Measurements from ENCODE around the gene AGR2. TPM values are rescaled to one million over a fixed set of nuclear protein-coding genes. Genes with fewer than 3 reads are reported as not detected.
A peak's percentile ranks its signal among the peaks of the same experiment; 100 is the strongest.

Gene AGR2
- total RNA-seq, 1 donor from 2014 or later: 7.4 TPM

- no peak overlapping the region for H3K4me3 ChIP-seq (ENCODE audit: low read depth, low read length)
- no peaks in the 10 kb centered on the region for H3K27me3 ChIP-seq (ENCODE audit: control insufficient read depth, insufficient read depth, low read length)
- TF ChIP-seq CTCF (IDR thresholded peaks at IDR 0.05; ENCODE audit: insufficient read depth, low read length, poor library complexity, severe bottlenecking): no peak
- no peaks in the 10 kb centered on the region for H3K36me3 ChIP-seq (ENCODE audit: control insufficient read depth, insufficient read depth, low read length)
- no peak for DNase-seq (ENCODE audit: low read depth)
These were observed 3.2 kb downstream of the AGR2 start for GRCh38 chr7:16801579-16801978.

GRCh38 chr7:16801111-16801542 lies 3.7 kb downstream of the AGR2 start:
- DNase-seq (ENCODE audit: low read depth): no peak
- H3K36me3 ChIP-seq (ENCODE audit: control insufficient read depth, insufficient read depth, low read length): no peaks in the 10 kb centered on the region
- peak; percentile 58 for TF ChIP-seq CTCF (IDR thresholded peaks at IDR 0.05; ENCODE audit: insufficient read depth, low read length, poor library complexity, severe bottlenecking)
- H3K4me3 ChIP-seq (ENCODE audit: low read depth, low read length): no peak overlapping the region
- no peaks in the 10 kb centered on the region for H3K27me3 ChIP-seq (ENCODE audit: control insufficient read depth, insufficient read depth, low read length)

GRCh38 chr7:16795624-16796023 lies 9.2 kb downstream of the AGR2 start:
- Histone ChIP-seq H3K4me3 (ENCODE audit: low read depth, low read length) (no peak overlapping the region), H3K27me3 (ENCODE audit: control insufficient read depth, insufficient read depth, low read length) (no peaks in the 10 kb centered on the region), H3K36me3 (ENCODE audit: control insufficient read depth, insufficient read depth, low read length) (no peaks in the 10 kb centered on the region)
- DNase-seq (ENCODE audit: low read depth): no peak
- TF ChIP-seq CTCF (IDR thresholded peaks at IDR 0.05; ENCODE audit: insufficient read depth, low read length, poor library complexity, severe bottlenecking): no peak

- no peak for DNase-seq (ENCODE audit: low read depth)
- Histone ChIP-seq H3K4me3 (ENCODE audit: low read depth, low read length) (no peak overlapping the region), H3K27me3 (ENCODE audit: control insufficient read depth, insufficient read depth, low read length) (no peaks in the 10 kb centered on the region), H3K36me3 (ENCODE audit: control insufficient read depth, insufficient read depth, low read length) (no peaks in the 10 kb centered on the region)
- no peak for TF ChIP-seq CTCF (IDR thresholded peaks at IDR 0.05; ENCODE audit: insufficient read depth, low read length, poor library complexity, severe bottlenecking)
These were observed 9.8 kb downstream of the AGR2 start for GRCh38 chr7:16794986-16795385.

- Histone ChIP-seq H3K27me3 (ENCODE audit: control insufficient read depth, insufficient read depth, low read length) (no peaks in the 10 kb centered on the region), H3K36me3 (ENCODE audit: control insufficient read depth, insufficient read depth, low read length) (no peaks in the 10 kb centered on the region), H3K4me3 (ENCODE audit: low read depth, low read length) (no peak overlapping the region)
- no peak for DNase-seq (ENCODE audit: low read depth)
- no peak for TF ChIP-seq CTCF (IDR thresholded peaks at IDR 0.05; ENCODE audit: insufficient read depth, low read length, poor library complexity, severe bottlenecking)
These were observed 12.7 kb downstream of the AGR2 start for GRCh38 chr7:16791905-16792698.

GRCh38 chr7:16791071-16791470 lies 13.7 kb downstream of the AGR2 start:
- Histone ChIP-seq H3K36me3 (ENCODE audit: control insufficient read depth, insufficient read depth, low read length) (no peaks in the 10 kb centered on the region), H3K27me3 (ENCODE audit: control insufficient read depth, insufficient read depth, low read length) (no peaks in the 10 kb centered on the region), H3K4me3 (ENCODE audit: low read depth, low read length) (no peak overlapping the region)
- no peak for DNase-seq (ENCODE audit: low read depth)
- TF ChIP-seq CTCF (IDR thresholded peaks at IDR 0.05; ENCODE audit: insufficient read depth, low read length, poor library complexity, severe bottlenecking): no peak
